Measurements from ENCODE around the gene DHRS1.

Gene DHRS1

GRCh38 chr14:24241829-24242443, 57.6 kb downstream of the DHRS1 start:
- peak; percentile 98 to 99 for DNase-seq

All from NCI-H524 (cell line).